ENCODE data around the gene ACSS2. TPM values are rescaled to one million over a fixed set of nuclear protein-coding genes. Genes with fewer than 3 reads are reported as not detected.

Gene ACSS2
- total RNA-seq, 1 donor from 2014 or later = 156 TPM

DNA sequence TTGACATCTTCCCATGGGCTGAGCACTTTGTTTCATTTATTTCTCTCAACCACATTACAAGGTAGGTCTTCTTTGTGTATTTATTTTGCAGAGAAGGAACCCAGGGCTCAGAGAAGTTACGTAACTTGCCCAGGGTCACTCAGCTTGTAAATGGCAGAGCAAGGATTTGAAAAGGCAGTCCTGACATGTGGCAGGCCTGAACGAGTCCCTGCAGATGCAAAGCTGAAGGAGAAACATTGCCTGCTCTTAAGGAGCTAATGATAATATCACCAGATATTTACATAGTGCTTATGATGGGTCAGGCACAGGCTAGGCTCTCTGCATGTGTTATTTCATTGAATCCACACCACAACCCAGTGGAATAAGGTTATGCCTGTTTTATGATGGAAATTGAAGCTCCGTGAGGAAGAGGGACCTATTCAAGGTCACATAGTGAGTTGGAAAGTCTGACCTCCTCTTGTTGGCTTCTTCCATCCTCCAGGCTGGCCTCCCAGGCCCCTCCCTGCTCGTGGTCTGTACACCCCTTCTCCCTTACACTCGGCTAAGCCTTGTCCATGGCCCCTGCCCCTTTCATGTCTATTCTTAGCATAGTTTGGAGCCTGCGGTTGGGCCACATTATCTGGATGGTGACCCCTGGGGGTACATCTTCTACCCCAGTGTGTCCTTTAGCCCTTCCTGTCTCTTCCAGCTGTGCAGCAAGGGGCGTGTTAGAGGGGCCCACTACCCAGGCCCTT lies 91.8 kb downstream of the ACSS2 start:
- intact Hi-C loops (cut with micrococcal nuclease) = no loop called here
- DNase-seq (no peak), ATAC-seq (peak; percentile 10)

DNA sequence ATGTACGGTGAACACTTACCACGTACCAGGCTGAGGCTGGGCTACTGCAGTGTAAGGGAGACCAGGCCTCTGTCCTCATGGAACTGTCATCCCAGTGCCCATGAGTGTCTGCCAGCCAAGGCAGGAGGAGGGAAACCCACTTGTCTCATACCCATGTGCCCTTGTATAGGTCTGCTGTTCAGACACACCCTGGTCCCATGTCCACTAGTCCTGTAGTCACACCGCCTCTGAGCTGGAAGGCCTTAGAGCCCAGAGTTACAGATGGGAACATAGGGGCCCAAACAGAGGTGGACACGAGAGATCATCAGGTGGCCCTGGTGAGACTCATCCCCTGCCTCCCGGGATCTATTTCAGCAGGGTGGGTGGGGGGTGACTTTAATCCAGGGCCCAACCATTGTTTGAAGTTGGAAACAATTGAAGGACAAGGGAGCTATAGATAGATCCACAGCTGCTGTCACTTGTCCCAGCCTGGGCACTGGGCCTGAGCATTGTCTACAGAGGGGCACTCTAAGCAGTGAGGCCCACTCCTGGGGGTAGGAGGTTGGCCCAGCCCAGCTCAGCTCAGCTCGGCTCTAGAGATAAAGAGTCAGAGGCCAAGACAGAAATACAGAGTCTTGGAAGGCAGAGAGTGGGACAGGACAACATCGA lies 93.9 kb downstream of the ACSS2 start:
- intact Hi-C loops (cut with micrococcal nuclease) = no loop called here
- DNase-seq (peak; percentile 36), ATAC-seq (peak; percentile 31)

DNA sequence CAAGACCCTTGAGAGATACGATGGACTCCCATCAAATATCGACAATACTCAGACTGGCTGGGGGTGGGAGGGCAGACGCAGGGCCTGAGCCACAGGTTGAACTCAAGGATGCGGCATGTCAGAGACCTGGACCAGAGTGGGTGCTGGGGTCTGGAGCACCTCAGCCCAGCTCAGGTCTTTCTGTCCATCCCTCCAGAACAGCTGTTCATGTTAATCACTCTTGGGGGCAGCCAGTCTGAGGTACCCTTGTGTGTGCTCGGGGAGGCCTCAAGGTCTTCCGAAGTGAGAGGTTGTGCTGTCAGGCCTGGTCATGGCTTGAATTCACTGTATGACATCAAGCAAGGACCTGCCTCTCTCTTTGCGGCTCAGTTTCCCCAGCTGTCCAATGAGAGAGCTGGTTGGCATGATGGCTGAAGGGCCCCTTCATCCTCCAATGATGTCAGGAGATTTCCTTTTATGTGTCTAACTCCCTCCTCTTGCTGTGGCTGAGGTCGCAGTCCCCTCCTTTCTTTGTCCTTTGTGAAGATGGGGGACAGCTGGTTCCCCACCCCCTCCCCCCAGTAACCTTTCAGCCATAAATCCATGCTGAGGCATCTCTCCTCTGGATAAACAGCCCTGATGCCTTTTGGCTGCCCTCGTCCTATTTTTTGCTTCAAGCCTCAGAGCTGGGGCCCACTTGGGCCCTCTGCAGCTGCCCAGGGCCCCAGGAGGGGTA lies 94.6 kb downstream of the ACSS2 start:
- no peak for DNase-seq
- ATAC-seq = no peak
- intact Hi-C loops (cut with micrococcal nuclease) = no loop called here

DNA sequence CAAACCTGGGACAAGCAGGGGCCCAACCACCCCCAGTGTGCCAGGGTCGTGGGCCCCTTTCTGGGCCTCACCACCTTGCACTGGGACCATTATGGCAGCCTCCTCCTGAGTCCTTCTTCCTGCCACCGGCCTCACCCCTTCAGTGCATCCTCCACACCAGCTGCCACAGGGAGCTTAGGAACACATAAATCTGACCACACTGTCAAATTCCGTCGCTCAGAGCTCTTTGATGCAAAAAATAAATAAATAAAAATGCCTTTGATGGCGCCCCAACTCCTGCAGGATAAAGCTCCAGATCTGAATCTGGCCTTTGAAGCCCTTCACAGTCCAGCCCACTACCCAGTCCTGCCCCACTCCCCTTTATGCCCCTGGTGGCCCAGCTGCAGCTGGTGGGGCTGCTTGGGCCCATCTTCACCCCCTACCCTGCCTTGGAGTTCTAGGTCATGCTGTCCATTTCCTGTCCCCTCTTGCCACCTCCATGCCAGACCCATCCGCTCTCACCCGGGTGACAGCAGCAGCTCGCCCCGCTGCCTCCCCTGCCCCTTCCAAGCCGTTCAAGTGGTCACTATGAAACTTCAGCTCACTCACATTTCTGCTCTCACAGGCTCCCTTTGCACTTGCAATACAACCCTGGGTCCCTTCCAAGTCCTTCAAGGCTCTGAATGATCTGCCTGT lies 95.3 kb downstream of the ACSS2 start:
- DNase-seq (no peak), ATAC-seq (no peak)
- intact Hi-C loops (cut with micrococcal nuclease) = no loop called here

DNA sequence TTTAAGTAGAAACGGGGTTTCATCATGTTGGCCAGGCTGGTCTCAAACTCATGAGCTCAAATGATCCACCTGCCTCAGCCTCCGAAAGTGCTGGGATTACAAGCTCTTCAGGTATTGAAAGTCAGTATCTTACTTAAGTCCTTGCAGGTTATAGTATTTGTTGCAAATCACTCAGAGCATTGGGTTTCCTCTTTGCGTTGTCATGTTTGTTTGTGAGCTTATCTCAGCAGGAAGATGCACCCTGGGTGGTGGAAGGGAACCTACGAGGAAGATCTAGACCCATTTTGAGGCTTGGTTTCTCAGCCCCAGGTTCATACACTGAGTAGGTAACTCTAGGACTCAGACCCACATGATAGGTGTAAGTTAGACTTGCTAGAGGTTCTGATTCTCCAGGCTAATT lies 97.8 kb downstream of the ACSS2 start:
- ATAC-seq (no peak), DNase-seq (no peak)
- intact Hi-C loops (cut with micrococcal nuclease) = no loop called here

DNA sequence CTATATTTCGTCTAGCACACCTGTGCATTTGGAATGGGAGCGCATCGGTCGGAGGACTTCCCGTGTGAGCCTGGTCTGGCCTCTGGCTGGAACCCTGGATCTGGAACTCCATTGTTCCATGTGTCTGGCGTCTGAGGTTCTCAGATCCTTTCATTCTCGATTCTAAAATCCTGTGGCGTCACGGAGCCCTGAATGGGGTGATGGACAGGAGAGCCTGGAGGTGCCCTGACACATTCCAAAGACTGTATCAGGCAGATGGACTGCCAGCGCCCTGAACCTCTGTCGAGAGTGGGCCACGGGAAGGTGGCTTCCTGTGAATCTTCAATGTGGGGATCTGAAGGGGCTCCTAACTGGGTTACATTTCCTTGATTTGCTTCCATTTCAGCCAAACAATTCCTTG lies 99.9 kb downstream of the ACSS2 start:
- no peak for ATAC-seq
- no peak for DNase-seq
- intact Hi-C loops (cut with micrococcal nuclease) = no loop called here

Other genes starting within 250 kb of the ACSS2 start
- 14.5 TPM for gene PIGU, start 199.5 kb upstream of the ACSS2 start, total RNA-seq
- 146 TPM for gene TP53INP2, start 172.3 kb upstream of the ACSS2 start, total RNA-seq
- gene NCOA6, start 51.0 kb upstream of the ACSS2 start, total RNA-seq = 17.1 TPM
- gene GGT7, start 3.8 kb upstream of the ACSS2 start, total RNA-seq = 22.0 TPM
- 18.6 TPM for gene GSS, start 79.2 kb downstream of the ACSS2 start, total RNA-seq
- 297 TPM for gene MYH7B, start 79.3 kb downstream of the ACSS2 start, total RNA-seq
- gene TRPC4AP, start 216.2 kb downstream of the ACSS2 start, total RNA-seq = 33.7 TPM